Astrocyte (in vitro differentiated cells and primary cell): ENCODE results near the gene NXF1. TPM values are rescaled to one million over a fixed set of nuclear protein-coding genes. Genes with fewer than 3 reads are reported as not detected.
"Not testable (repeated sequence)": the region's sequence is repeated elsewhere in the genome, so short reads cannot be mapped to it uniquely, and the experiment has no call there.

Experiments
- DNase-seq: peaks from one replicate; pipeline ENCODE4 v3.0.0-alpha.2; 2010; ENCODE audit warnings: low read depth
- FAIRE-seq: peaks from 2 replicates; lab custom pipeline; 2011; peaks lifted over from hg19 to GRCh38; lab: Jason Lieb, UNC
- H2AFZ ChIP-seq: 2 replicates; pipeline ENCODE4 v1.6.0; 2012; ENCODE audit warnings: low read depth, low read length, inconsistent platforms
- H3K27ac ChIP-seq: 2 replicates; pipeline ENCODE4 v1.5.1; 2011; ENCODE audit warnings: low read depth, low read length, inconsistent platforms
- H3K27me3 ChIP-seq: 2 replicates; pipeline ENCODE4 v1.6.0; 2011; ENCODE audit warnings: low read length, inconsistent platforms; ENCODE audit not compliant: insufficient read depth
- H3K36me3 ChIP-seq: 2 replicates; pipeline ENCODE4 v1.5.1; 2011; ENCODE audit warnings: low read length, inconsistent platforms; ENCODE audit not compliant: insufficient read depth
- H3K4me1 ChIP-seq: 2 replicates; pipeline ENCODE4 v1.5.1; 2011; ENCODE audit warnings: low read length, inconsistent platforms; ENCODE audit not compliant: insufficient read depth
- H3K4me2 ChIP-seq: 2 replicates; pipeline ENCODE4 v1.6.0; 2012; ENCODE audit warnings: low read length, inconsistent platforms
- H3K4me3 ChIP-seq: 2 replicates; pipeline ENCODE4 v1.5.1; 2011; ENCODE audit warnings: low read depth, mild to moderate bottlenecking, low read length, inconsistent platforms; ENCODE audit not compliant: insufficient read depth
- H3K79me2 ChIP-seq: 2 replicates; pipeline ENCODE4 v1.6.0; 2012; ENCODE audit warnings: mild to moderate bottlenecking, low read length, inconsistent platforms; ENCODE audit not compliant: insufficient read depth
- H3K9ac ChIP-seq: 2 replicates; pipeline ENCODE4 v1.6.0; 2012; ENCODE audit warnings: mild to moderate bottlenecking, low read length, inconsistent platforms
- H3K9me3 ChIP-seq: 2 replicates; pipeline ENCODE4 v1.5.1; 2012; ENCODE audit warnings: low read depth, mild to moderate bottlenecking, low read length, inconsistent platforms; ENCODE audit not compliant: insufficient read depth
- H4K20me1 ChIP-seq: 2 replicates; pipeline ENCODE4 v1.6.0; 2012; ENCODE audit warnings: low read length, inconsistent platforms; ENCODE audit not compliant: insufficient read depth
- H3K27ac Mint-ChIP-seq: one replicate; pipeline ENCODE4 v1.8.0; 2021; ENCODE audit warnings: mild to moderate bottlenecking, mixed read lengths; ENCODE audit not compliant: unreplicated experiment
- H3K27me3 Mint-ChIP-seq: one replicate; pipeline ENCODE4 v1.8.0; 2021; ENCODE audit warnings: low read depth, mixed read lengths; ENCODE audit not compliant: unreplicated experiment
- H3K36me3 Mint-ChIP-seq: one replicate; pipeline ENCODE4 v1.8.0; 2021; ENCODE audit warnings: low read depth, mixed read lengths; ENCODE audit not compliant: unreplicated experiment
- H3K4me1 Mint-ChIP-seq: one replicate; pipeline ENCODE4 v1.8.0; 2021; ENCODE audit warnings: low read depth, mixed read lengths; ENCODE audit not compliant: unreplicated experiment
- H3K4me3 Mint-ChIP-seq: one replicate; pipeline ENCODE4 v1.8.0; 2021; ENCODE audit warnings: mild to moderate bottlenecking, moderate library complexity, mixed read lengths; ENCODE audit not compliant: unreplicated experiment
- H3K9me3 Mint-ChIP-seq: one replicate; pipeline ENCODE4 v1.8.0; 2021; ENCODE audit warnings: mild to moderate bottlenecking, mixed read lengths; ENCODE audit not compliant: unreplicated experiment
- EZH2 ChIP-seq: IDR thresholded peaks from 2 replicates; pipeline ENCODE4 v1.6.1; 2012; ENCODE audit warnings: mild to moderate bottlenecking, low read length, inconsistent platforms; ENCODE audit not compliant: insufficient read depth
- total RNA-seq: library from RNA; stranded (reverse); gene quantifications from 2 replicates; pipeline ENCODE4 v1.2.1, GENCODE V29; 2021
- TF ChIP-seq, protein P1 (sequence below): IDR thresholded peaks from 2 replicates; pipeline ENCODE4 v1.5.1; 2011; ENCODE audit warnings: low read depth, mild to moderate bottlenecking, inconsistent platforms, low read length, moderate library complexity; ENCODE audit not compliant: insufficient read depth

NXF1 gene
- total RNA-seq, 1 donor from 2014 or later = 55.9 TPM

DNA sequence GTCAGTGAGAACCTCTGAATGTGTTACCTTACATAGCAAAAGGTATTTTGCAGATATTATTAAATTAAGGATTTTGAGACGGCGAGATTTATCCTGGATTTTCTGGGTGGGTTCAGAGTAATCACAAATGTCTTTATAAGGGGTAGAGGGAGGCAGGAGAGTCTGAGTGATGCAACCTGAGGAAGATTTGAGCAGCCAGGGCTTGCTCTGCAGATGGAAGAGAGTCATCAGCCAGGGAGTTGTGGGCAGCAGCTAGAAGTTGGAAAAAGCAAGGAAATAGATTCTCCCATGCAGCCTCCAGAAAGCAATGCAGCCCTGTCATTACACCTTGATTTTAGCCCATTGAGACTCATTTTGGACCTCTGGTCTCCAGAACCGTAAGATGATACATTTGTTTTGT, 38.2 kb upstream of the NXF1 start:
- H3K4me3 Mint-ChIP-seq = peak overlapping the region; percentile 1
- Histone ChIP-seq H3K4me1 (peaks cover 15% of the 10 kb centered on the region), H3K4me2 (no peak overlapping the region), H2AFZ (no peak overlapping the region), H3K9me3 (no peaks in the 10 kb centered on the region), H3K36me3 (no peaks in the 10 kb centered on the region), H3K27me3 (no peaks in the 10 kb centered on the region), H4K20me1 (no peaks in the 10 kb centered on the region), H3K9ac (no peak overlapping the region), H3K4me3 (no peak overlapping the region), H3K79me2 (peaks cover 10% of the 10 kb centered on the region), H3K27ac (no peak overlapping the region)
- no peaks in the 10 kb centered on the region for H3K27me3 Mint-ChIP-seq
- H3K36me3 Mint-ChIP-seq = no peaks in the 10 kb centered on the region
- no peaks in the 10 kb centered on the region for H3K9me3 Mint-ChIP-seq
- no peak for FAIRE-seq
- no peak overlapping the region for H3K27ac Mint-ChIP-seq
- DNase-seq = no peak
- peaks cover 8% of the 10 kb centered on the region for H3K4me1 Mint-ChIP-seq
- TF ChIP-seq EZH2 = no peak
- TF ChIP-seq, protein P1, sequence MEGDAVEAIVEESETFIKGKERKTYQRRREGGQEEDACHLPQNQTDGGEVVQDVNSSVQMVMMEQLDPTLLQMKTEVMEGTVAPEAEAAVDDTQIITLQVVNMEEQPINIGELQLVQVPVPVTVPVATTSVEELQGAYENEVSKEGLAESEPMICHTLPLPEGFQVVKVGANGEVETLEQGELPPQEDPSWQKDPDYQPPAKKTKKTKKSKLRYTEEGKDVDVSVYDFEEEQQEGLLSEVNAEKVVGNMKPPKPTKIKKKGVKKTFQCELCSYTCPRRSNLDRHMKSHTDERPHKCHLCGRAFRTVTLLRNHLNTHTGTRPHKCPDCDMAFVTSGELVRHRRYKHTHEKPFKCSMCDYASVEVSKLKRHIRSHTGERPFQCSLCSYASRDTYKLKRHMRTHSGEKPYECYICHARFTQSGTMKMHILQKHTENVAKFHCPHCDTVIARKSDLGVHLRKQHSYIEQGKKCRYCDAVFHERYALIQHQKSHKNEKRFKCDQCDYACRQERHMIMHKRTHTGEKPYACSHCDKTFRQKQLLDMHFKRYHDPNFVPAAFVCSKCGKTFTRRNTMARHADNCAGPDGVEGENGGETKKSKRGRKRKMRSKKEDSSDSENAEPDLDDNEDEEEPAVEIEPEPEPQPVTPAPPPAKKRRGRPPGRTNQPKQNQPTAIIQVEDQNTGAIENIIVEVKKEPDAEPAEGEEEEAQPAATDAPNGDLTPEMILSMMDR = no peak

DNA sequence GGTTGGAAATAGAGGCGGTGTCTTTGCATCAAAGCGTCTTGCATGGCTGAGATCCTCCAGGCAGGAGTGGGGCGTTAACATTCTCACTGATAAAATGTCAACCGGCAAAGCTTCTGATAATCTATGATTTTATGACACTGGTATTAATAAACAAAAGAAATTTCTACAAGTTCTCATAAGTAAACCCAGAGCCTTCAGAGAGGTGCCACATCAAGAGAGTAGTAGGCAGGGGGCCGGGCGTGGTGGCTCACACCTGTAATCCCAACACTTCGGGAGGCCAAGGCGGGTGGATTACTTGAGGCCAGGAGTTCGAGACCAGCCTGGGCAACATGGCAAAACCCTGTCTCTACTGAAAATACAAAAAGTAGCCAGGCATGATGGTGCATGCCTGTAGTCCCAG, 37.7 kb upstream of the NXF1 start:
- not testable (repeated sequence) for H3K9me3 Mint-ChIP-seq, H3K4me1 Mint-ChIP-seq, H3K27ac Mint-ChIP-seq, H3K27me3 Mint-ChIP-seq, H3K27ac ChIP-seq, DNase-seq, H3K36me3 Mint-ChIP-seq, H3K4me3 ChIP-seq, H3K27me3 ChIP-seq, H3K4me3 Mint-ChIP-seq, H3K9me3 ChIP-seq, H4K20me1 ChIP-seq, FAIRE-seq, H3K36me3 ChIP-seq
- Histone ChIP-seq H3K4me1 (peaks cover 15% of the 10 kb centered on the region), H3K9ac (peak overlapping the region; percentile 88), H3K79me2 (peaks cover 16% of the 10 kb centered on the region), H2AFZ (peak overlapping the region; percentile 96), H3K4me2 (peak overlapping the region; percentile 86)

DNA sequence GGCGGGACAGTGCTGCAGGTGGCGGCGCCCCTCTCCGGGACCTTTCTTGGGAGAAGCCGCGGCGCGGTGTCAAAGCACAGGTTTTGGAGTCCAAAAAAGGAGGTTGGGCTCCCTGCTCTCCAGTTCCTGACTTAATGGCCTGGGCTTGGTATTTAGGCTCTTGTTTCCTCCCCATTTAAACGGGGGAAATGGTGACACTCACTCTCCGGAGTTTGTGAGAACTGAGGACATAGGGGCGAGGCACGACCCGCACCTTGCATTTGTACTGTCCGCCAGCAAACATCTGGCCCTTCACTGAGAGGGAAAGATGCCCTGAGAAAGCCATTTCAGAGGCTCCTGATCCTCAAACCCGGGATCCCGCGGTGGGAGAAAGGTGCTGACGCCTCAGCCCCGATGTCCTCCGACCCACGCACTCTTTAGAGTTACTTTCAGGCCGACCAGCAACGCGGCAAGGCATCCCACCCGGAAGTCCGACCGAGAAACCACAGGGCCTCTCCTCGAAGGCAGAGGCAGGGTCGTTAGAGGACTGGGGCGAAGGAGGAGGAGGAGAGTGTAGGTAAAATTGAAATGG, 37.0 kb upstream of the NXF1 start:
- no peak for DNase-seq
- no peak for FAIRE-seq
- H3K79me2 ChIP-seq = peaks cover 22% of the 10 kb centered on the region
- TF ChIP-seq, protein P1 = no peak
- no peak for TF ChIP-seq EZH2
- H4K20me1 ChIP-seq = no peaks in the 10 kb centered on the region
- H3K36me3 ChIP-seq = no peaks in the 10 kb centered on the region
- no peaks in the 10 kb centered on the region for H3K27me3 Mint-ChIP-seq
- peaks cover 12% of the 10 kb centered on the region for H3K4me1 Mint-ChIP-seq
- no peak overlapping the region for H3K4me3 Mint-ChIP-seq
- H3K36me3 Mint-ChIP-seq = no peaks in the 10 kb centered on the region
- H2AFZ ChIP-seq = peak overlapping the region; percentile 96
- peak overlapping the region; percentile 53 for H3K4me3 ChIP-seq
- peak overlapping the region; percentile 99 for H3K27ac ChIP-seq
- H3K4me2 ChIP-seq = peak overlapping the region; percentile 86
- H3K27me3 ChIP-seq = no peaks in the 10 kb centered on the region
- no peaks in the 10 kb centered on the region for H3K9me3 ChIP-seq
- peaks cover 15% of the 10 kb centered on the region for H3K4me1 ChIP-seq
- H3K27ac Mint-ChIP-seq = no peak overlapping the region
- H3K9me3 Mint-ChIP-seq = no peaks in the 10 kb centered on the region
- peak overlapping the region; percentile 88 for H3K9ac ChIP-seq
